Breast epithelium (tissue), 4 donors: Measurements from ENCODE around the gene ZBTB14. TPM values are rescaled to one million over a fixed set of nuclear protein-coding genes. Genes with fewer than 3 reads are reported as not detected.

ENCODE experiments used
- DNase-seq, 2 donors: peaks; one replicate each; pipeline ENCODE4 v3.0.0-alpha.2; 2019; ENCODE audit warnings: low spot score in 2 of 2
- H3K27ac ChIP-seq, 2 donors: fragments of 200-600 bp; sonication (generic) in 1 of 2; one replicate each; pipeline ENCODE4 v1.5.1; 2016 to 2019; ENCODE audit warnings: mild to moderate bottlenecking in 1 of 2
- H3K27me3 ChIP-seq, 2 donors: fragments of 200-600 bp; sonication (generic) in 1 of 2; one replicate each; pipeline versions ENCODE4 v1.5.1 to v1.6.0; 2017 to 2019; ENCODE audit warnings: control low read depth in 1 of 2, mild to moderate bottlenecking in 1 of 2
- H3K36me3 ChIP-seq: fragments of 200-600 bp; one replicate; pipeline ENCODE4 v1.5.1; 2019
- H3K4me1 ChIP-seq, 2 donors: fragments of 200-600 bp; sonication (generic); one replicate each; pipeline ENCODE4 v1.5.1; 2016 to 2019; ENCODE audit warnings: control low read depth in 1 of 2
- H3K4me3 ChIP-seq, 3 donors: fragments of 200-600 bp; sonication (generic); 1 replicate in 2 of 3; 2 replicates in 1 of 3; pipeline ENCODE4 v1.5.1; 2016 to 2019; ENCODE audit warnings: mild to moderate bottlenecking in 3 of 3, moderate library complexity in 2 of 3
- H3K9me3 ChIP-seq, 2 donors: fragments of 200-600 bp; sonication (generic) in 1 of 2; one replicate each; pipeline ENCODE4 v1.5.1; 2016 to 2019; ENCODE audit warnings: control low read depth in 1 of 2
- CTCF ChIP-seq, 3 donors: fragments of 450-650 bp; IDR thresholded peaks; one replicate each; pipeline ENCODE4 v1.5.1; 2016 to 2017; ENCODE audit warnings: antibody characterized with exemption in 3 of 3, mild to moderate bottlenecking in 3 of 3, moderate library complexity in 3 of 3
- POLR2A ChIP-seq: fragments of 450-650 bp; IDR thresholded peaks from one replicate; pipeline ENCODE4 v1.6.1; 2016; ENCODE audit warnings: antibody characterized with exemption, mild to moderate bottlenecking, moderate library complexity
- POLR2AphosphoS5 ChIP-seq, 3 donors: sonication (generic); formaldehyde crosslinking; IDR thresholded peaks; one replicate each; pipeline ENCODE4 v1.6.1; 2017; ENCODE audit warnings: antibody characterized with exemption in 3 of 3
- intact Hi-C: fragments of 100-400 bp; cut with DNase I; formaldehyde crosslinking; loops from one replicate; pipeline ENCODE4 v1.15.1; 2023; ENCODE audit warnings: low total_unique reads
- total RNA-seq, 3 donors: library from RNA; depleted of rRNA; stranded (reverse); fragments of >200 nt; gene quantifications; one replicate each; pipeline ENCODE4 v1.1.0, GENCODE V29; 2016

The ZBTB14 gene, protein sequence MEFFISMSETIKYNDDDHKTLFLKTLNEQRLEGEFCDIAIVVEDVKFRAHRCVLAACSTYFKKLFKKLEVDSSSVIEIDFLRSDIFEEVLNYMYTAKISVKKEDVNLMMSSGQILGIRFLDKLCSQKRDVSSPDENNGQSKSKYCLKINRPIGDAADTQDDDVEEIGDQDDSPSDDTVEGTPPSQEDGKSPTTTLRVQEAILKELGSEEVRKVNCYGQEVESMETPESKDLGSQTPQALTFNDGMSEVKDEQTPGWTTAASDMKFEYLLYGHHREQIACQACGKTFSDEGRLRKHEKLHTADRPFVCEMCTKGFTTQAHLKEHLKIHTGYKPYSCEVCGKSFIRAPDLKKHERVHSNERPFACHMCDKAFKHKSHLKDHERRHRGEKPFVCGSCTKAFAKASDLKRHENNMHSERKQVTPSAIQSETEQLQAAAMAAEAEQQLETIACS
- total RNA-seq: 10 to 100 TPM in 2 of 3 donors, 1 to 10 TPM in 1; 9.2 to 15.2 (median 14.9) TPM

- no peaks in the 10 kb centered on the region for H3K36me3 ChIP-seq
- H3K4me1 ChIP-seq: no peaks in the 10 kb centered on the region
- H3K9me3 ChIP-seq: no peaks in the 10 kb centered on the region
- peak within 1 kb of the TSS; percentile 86 to 98 (median 90) for H3K4me3 ChIP-seq
- DNase-seq: peak; percentile 27 to 53
- intact Hi-C loops: no loop called here
- TF ChIP-seq CTCF (IDR thresholded peaks at IDR 0.05) (no peak), POLR2AphosphoS5 (IDR thresholded peaks at IDR 0.05) (no peak), POLR2A (no peak)
- H3K27me3 ChIP-seq: no peaks in the 10 kb centered on the region
- H3K27ac ChIP-seq: peak within 1 kb of the TSS; percentile 92 to 99
Observed at GRCh38 chr18:5295231-5295920, at the start of gene ZBTB14. TSS of gene ZBTB14 (minus strand) at chr18:5295726. CDS start at chr18:5293246, 2,480 bp downstream.

DNA sequence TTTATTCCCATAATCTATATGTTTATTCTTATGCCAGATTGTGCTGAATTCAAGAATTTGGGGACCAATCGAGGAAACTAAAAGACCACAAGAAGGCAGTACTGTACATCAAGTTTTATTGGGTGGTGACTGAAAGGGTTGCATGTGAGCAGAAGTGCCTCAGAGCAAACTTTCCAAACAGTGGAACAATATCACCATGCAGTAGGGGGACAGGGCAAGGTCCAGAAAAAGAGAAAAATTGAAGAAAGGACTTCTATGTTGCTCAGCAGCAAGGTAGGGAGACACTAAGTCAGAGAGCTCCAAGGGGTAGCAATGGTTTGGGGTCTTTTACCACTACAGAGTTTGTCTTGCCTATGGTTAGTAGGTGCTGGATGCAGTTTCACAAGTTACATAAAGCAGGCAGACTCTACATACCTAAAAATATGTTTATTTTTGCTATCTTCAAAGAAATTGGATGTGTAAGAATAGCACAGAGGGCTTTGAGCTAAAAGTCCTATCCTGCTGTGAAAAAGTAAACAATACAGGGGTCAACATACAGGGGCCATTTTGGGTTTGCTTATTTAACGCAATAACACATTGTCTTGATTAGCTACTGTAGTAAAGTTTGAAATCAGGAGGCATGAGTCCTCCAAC, 43.8 kb upstream of the ZBTB14 start:
- Histone ChIP-seq H3K27ac (no peak overlapping the region), H3K9me3 (no peaks in the 10 kb centered on the region), H3K4me3 (no peak overlapping the region), H3K36me3 (no peaks in the 10 kb centered on the region), H3K27me3 (no peaks in the 10 kb centered on the region), H3K4me1 (no peaks in the 10 kb centered on the region)
- intact Hi-C loops: no loop called here
- no peak for TF ChIP-seq CTCF (IDR thresholded peaks at IDR 0.05)
- no peak for TF ChIP-seq POLR2A
- no peak for TF ChIP-seq POLR2AphosphoS5 (IDR thresholded peaks at IDR 0.05)
- no peak for DNase-seq

DNA sequence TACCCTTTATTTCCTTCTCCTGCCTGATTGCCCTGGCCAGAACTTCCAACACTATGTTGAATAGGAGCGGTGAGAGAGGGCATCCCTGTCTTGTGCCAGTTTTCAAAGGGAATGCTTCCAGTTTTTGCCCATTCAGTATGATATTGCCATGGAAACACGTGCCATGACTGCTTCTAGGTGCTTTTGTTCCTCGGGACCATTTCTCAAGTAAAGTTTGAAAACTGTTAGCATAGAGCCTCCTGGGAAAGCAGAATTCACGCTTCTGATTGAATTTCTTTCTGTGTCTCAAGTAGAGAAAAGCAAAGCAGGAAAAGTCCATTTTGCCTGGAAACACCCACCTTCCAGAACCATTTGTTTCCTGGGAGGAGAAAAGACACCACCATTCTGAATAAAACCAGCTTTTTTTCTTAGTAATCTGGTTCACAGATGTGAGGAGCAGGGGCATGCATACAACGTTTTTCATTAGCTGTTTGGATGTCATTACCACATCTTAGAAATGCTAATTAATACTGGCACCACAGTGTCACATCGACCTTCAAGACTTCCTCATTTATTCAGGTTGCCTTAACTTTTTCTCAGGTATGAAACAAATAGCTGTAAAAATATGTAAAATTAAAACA, 39.0 kb upstream of the ZBTB14 start:
- Histone ChIP-seq H3K36me3 (no peaks in the 10 kb centered on the region), H3K4me1 (no peaks in the 10 kb centered on the region), H3K27ac (no peak overlapping the region), H3K9me3 (no peaks in the 10 kb centered on the region), H3K4me3 (no peak overlapping the region), H3K27me3 (no peaks in the 10 kb centered on the region)
- intact Hi-C loops: no loop called here
- DNase-seq: no peak
- no peak for TF ChIP-seq POLR2A
- no peak for TF ChIP-seq POLR2AphosphoS5 (IDR thresholded peaks at IDR 0.05)
- TF ChIP-seq CTCF (IDR thresholded peaks at IDR 0.05): no peak

GRCh38 chr18:5318061-5318700, 22.7 kb upstream of the ZBTB14 start:
- Histone ChIP-seq H3K4me1 (no peaks in the 10 kb centered on the region), H3K9me3 (no peaks in the 10 kb centered on the region), H3K4me3 (no peak overlapping the region), H3K27ac (no peak overlapping the region), H3K27me3 (no peaks in the 10 kb centered on the region), H3K36me3 (no peaks in the 10 kb centered on the region)
- TF ChIP-seq POLR2A (no peak), CTCF (IDR thresholded peaks at IDR 0.05) (no peak), POLR2AphosphoS5 (IDR thresholded peaks at IDR 0.05) (no peak)
- no peak for DNase-seq
- intact Hi-C loops: no loop called here
